HG02970 (cell line): ENCODE results near the gene HMX1.

ENCODE experiments used
- ATAC-seq: cut with Tn5 transposase; IDR thresholded peaks from one replicate; pipeline ENCODE4 v1.9.1; 2021; ENCODE audit warnings: mild to moderate bottlenecking, moderate library complexity, moderate number of reproducible peaks; ENCODE audit not compliant: unreplicated experiment, low FRiP score

Gene HMX1

DNA sequence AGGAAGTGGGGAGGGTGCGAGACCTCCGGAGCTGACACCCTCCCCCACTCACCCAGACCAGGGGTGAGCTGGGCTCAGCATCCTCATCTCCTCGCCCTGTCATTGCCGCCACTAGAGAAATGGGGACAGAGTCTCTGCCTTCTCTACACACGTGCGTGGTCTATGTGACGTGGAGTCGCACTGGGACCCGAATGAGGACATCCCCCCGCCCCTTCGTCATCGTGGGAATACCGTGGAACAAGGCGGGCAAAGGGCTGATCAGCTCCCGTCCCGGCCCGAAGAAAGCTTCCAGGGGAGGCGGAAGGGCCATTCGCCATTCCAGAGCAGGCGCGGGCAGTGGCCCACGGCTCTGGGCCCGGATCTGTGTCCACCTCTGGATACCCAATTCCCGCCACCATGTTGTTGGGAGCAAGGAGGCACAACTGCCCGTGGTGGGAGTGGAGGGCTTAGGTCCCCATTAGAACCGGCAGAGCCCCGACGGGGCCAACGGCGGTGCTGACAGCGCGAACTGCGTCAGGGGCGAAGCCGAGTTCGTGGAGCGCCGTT lies 12.0 kb downstream of the HMX1 start:
- ATAC-seq = no peak

DNA sequence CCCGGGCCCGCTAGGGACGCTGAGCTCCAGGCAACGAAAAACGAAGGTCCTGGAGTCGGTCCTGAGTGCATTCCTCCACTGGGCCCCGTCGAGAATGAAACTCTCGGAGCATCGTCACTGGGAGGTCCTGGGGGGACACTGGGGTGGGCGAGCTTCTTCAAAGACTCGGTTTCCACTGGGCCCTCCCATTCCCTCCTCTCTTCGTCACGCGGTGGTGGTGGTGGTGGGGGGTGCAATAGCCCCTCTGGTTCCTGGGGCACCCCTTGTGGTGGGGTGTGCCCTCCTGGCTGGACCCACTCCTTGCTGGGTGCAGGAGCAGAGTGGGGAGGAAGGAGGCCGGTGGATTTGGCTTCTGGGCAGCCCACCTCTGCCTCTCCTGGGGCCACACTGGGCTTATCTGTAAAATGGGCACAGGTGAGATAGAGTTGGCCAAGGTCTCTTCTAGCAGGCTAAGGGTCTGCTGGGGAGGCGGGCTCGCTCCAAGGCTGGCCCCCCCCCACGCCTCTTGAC lies 12.9 kb downstream of the HMX1 start:
- no peak for ATAC-seq

DNA sequence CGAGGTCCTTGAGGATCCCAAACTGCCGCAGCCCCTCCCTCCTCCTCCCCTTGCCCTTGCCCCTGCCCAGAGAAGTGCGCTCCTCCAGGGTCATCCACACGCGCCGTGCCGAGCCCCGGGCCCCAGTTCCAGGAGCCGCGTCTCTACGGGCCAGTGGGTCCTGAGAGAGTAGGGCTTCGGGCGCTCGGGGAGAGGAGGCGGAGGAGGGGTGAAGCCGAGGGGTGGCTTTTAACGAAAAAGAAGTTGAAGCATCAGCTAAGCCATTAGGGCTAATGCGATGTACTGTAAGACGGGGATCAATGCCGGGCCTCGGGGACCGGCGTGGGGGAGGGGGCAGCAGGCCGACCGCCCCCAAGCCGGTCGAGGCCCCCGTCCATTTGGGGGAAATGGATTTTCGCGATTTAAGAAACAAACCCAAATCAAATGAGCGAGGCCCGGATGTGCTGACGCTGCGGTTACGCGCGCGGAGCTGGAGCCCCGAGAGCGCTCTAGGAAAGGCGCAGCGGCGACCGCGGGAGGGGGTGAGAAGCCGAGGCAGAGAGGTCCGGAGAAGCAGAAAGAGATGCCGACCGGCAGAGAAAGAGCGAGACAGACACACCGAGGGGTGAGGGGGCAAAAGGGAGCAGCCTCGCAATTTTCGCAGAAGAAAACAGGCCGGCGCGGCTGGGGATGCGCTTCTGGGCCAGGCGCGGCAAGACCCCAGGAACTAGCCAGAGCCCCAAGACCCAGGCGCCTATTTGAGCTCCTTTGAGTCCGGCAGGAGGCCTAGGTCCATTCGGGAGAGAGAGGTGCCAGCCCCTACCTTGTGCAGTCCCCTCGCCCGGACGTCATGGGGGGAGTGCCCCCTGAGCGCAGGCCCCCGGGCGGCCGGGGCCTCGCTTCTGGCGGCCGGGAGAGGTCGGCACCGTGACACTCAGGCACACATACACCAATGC lies 13.6 kb downstream of the HMX1 start:
- no peak for ATAC-seq

DNA sequence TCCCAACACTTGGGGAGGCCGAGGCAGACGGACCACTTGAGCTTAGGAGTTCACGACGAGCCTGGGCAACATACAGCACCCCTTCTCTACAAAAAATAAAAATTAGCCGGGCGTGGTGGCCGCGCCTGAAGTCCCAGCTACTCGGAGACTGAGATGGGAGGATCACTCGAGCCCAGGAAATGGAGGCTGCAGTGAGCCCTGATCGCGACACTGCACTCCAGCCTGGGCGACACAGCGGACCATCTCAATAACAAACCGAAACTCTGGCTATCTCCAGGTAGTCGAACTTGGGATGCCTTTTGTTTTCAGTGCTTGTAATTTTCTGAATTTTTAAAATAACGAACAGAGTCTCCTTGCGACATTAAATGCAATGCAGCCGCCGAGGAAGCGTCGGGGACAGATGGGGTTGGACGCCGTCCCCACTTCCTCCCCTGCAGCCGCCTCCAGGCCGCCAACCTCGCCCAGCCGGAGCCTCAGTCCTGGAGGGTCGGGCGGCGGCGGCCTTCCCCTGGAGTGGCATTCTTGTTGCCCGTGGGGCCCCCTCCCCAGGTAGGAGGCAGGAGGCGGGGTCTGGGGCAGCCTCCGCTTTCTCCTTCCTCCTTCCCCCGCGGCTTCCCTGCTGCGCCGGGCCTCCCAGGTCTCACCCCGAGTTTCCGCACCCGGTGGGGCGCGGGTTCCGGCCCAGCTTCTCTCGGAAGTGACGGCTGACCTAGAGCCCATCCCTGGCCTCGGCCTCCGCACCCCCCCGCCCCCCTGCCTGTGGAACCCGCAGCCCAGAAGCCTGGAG lies 14.6 kb downstream of the HMX1 start:
- ATAC-seq = no peak

DNA sequence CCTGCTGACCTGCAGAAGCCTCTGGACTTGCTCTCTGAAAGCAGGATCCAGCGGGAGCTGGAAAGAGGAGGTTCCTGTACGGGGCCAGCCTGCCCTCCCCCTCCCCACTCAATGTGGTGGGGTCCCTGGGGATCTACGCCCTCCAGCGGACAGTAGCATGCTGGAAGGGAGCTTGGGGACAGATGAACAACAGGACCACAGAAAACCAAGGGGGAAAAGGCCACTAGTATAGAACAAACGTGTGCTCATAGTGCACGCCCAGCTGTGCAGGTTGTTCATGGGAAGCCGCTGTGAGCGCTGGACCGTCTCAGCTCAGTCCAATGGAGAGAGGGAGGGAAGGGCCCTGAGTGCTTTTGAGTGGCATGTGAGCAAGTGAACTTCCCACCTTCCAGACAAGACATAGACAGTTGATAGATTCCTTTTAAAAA lies 15.8 kb downstream of the HMX1 start:
- no peak for ATAC-seq

DNA sequence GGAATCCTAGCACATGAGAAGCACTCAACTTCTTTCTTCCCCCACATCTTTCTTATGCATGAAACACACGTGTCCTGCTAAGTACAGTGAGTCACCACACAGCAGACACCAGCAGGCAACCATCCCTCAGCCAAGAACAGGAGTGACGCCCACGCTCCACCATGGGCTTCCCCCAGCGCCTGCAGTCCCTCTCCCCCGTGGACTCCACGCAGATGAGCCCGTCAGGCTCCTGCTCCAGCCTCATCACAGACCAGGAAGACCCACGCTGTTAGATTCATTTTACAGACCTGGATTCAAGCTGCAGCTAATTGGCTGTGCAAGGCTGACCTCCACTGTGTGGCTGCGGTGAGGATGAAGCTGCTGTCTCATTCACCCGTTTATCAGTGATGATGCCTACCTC lies 16.7 kb downstream of the HMX1 start:
- ATAC-seq = no peak

DNA sequence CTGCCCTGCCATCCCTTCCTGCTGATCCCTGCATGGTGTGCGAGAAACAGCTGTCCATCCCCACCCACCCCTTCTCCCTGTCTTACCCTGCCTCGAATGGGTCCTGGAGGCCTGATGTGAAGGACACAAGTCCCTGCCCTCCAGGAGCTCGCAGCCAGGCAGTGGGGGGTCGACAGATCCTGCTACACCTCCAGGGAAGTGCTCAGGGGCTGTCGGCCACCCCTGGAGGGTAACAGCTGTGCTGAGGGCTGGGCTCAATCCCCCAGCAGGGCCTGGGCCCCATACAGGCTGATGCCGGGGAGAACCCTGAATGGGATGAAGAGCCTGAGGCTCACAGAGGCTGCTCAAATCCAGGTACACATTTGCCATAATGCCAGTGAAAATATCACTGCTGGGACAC lies 17.6 kb downstream of the HMX1 start:
- no peak for ATAC-seq

DNA sequence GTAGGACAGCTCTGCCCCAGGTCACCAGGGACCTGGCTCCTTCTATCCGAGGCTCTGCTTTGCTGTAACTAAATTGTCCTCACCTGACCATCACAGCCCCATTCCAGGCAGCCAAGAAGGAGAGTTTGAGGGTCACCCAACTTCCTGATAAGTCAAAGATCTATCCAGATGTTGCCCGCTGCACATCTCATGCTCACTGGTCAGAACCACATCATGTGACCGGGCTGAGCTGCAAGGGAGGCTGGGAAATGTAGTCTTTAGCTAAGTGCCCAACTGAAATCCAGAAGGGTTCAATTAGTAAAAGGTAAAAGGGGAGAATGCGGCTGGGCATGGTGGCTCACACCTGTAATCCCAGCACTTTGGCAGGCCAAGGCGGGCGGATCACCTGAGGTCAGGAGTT lies 18.4 kb downstream of the HMX1 start:
- no peak for ATAC-seq

DNA sequence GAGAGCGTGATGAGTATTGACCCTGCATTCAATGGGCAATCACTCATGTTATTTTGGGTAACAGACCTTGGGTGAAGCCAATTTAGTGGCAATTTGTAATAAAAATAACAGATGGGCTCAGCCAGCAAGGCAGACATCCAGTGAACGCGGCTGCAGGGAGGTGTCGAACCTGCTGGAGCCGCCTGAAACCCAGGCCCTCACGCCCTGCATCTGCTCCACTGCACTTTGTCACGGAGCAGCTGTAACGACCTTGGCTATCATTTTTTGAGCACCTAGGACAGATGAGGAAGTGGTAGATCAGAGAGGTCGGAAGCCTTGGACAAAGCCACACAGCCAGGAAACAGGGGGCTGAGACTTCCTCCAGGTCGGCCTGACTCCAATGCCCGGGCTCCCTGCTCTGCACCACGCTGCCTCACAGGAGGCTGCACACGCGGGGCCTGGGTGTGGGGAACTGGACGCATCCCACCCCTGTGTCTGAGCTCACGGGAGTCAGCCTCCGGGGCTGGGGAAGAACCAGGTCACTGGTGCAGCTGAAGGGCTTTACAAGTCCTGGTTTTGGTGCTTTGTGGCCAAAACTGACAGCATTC lies 19.4 kb downstream of the HMX1 start:
- ATAC-seq = no peak

DNA sequence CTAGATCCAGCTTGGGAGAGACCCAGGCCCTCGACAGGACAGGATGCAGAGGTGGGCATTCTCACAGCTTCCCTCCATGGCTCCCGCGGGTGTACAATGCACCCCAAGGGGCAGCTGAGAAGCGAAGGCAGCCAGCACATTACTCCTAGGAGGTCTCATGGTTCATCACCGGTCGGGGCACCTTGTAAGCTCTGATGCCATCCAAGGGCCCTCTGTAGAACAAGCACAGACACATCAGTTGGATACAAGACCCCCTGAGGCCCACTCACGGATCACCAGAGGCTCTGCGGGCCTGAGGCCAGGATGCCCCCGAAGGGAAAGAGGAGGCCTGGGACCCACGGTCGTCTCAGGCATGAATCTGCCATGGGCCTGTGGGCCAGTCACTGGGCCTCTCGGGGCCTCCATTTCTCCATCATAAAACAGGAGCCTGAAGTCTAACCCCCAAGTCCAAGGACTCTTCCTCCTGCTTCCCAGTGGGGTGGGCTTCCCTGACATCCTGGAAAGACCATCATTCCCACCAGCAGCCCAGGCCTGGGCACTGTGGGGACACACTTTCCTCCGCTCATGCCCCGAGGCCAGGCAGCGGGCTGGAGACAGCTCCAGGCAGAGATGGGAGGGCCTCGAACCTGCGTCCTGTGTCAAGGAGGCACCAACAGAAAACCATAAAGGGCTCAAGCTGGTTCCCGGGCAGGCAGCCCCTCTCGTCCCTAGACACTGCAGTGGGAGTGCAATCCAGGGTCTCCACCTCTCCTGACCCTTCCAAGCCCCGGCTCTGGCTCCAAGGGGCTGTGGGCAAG lies 20.1 kb downstream of the HMX1 start:
- ATAC-seq = no peak

DNA sequence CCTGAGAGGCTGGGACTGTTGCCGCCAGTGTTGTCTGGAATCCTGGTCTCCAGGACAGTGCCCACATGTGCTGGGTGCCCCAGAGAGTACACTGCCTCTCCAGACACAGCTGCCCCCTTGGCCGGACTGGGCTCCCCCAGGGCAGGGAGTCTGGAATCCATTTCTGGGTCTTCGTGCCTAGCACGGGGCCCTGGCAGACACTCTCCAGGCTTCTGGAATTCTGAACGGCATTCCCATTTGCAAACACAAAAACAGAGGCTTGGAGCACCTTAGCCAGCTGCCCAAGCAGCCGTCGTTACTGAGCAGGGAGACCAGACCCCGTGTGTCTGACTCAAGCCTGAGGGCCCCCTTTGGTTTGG lies 20.8 kb downstream of the HMX1 start:
- ATAC-seq = no peak

DNA sequence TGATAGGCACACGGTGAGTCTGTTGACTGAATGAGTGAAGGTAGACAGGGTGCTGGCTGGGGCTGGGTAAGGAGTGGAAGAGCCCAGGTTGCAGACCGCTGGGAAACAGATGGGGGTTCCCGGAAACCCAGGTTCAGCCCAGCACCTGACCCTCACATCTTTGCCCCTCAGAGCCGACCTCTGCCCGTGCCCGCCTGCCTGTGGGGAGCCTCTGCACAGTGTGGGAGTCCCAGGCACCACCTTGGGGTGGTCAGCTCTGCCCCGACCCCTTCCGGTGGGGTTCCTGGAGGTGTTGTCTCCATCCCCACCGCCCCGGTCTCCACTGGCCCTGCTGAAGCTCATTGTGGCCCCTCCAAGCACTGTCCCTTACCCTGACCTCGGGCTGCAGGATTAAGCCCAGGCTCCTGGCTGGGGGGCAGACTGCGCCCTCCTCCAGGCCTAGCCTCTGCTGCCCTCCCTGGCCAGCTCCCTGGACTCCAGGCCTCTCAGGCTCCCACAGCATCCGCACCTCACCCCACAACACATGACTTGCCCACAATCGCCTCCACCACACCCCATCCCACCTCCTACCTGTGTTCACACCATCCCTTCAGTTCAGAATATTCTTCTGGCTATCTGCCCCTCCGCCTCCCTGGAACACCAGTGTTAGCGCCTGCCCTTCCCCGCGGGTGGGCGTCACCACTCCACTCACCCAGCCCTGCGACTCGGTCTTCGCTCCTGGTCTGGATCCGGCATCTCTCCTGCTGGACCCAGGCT lies 21.4 kb downstream of the HMX1 start:
- ATAC-seq = no peak

DNA sequence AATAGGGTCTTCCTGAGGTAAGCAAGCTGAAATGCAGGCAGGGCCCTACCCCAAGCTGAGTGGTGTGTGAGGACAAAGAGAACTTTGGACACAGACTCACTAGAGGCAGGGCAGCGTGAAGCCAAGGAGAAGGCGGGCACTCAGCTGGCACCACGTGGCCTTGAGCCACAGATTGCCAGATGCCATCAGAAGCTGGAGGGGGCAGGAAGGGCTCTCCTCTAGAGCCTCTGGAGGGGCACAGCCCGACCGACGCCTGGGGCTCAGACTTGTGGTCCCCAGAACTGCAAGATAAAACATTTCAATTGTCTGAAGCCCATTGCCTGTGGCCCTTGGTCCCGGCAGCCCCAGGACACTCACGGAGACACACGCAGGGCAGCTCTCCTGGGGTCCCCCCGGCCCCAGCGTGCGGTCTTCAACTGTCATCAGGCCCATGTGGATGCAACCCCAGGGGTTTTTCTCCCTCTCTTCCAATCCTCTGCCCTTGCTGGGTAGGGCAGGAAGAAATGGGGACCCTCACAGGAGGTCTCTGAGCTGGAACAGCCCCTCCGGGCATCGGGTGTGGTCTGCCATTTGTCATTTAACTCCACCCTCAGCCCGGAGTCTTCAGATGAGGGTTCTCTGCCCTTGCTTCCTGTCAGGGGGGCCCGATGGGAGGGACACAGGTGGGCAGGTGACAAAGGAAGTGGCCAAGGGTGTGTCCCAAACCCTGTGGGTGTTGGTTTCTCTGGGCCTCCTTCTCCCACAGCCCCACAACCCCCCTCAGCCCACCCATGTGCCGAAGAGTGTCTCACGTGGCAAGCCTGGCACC lies 22.2 kb downstream of the HMX1 start:
- no peak for ATAC-seq

DNA sequence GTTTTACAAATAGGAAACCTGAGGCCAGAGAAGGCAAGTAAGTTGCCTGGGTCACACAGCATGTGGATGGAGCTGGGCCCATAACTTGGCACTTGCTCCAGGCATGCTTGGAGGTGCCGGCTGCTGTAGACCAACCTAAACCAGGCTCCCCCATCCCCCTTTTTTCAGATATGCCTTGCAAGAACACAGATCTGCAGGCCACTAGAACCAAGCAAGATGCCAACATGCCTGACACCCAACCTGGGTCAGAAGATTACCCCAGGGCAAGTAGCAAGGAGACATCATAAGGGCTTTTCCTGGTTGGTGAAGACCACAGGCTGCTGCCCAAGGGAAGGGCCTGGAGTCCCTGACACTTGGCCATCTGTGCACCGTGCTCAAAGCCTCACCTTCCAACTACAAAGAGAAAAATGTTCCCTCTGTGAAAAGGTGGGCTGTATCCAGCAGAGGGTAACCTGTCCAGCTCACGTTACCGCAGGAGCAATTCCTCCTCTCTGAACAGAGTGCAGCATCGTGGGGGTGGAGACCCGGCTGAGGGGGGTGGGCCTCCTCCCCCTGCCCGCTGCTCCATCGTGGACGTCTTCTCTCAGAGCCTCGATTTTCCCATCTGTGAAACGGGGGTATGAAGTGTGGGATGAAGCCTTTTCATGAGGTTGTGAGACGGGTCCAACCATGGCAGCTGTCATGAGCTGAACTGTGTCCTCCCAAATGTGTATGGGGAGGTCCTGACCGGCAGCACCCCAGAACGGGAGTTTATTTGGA lies 23.0 kb downstream of the HMX1 start:
- ATAC-seq = no peak

DNA sequence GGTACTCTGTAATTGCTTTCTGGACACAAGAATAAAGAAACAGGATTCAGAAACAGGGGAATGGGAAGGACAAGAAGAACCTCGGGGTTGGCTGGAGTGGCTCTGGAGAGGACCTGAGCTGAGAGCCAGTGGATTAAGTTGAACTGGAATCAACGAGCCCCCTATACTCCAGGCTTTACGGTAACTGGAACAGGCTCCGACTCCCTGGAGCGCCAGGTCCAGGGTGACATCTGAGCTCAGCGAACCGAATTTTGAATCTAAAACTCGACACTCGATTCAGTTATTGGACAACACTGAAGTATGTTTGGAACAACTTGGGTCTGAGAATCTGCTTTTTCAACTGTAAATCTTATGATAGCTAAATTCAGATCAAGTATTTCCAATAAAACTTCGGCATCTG lies 23.9 kb downstream of the HMX1 start:
- no peak for ATAC-seq

DNA sequence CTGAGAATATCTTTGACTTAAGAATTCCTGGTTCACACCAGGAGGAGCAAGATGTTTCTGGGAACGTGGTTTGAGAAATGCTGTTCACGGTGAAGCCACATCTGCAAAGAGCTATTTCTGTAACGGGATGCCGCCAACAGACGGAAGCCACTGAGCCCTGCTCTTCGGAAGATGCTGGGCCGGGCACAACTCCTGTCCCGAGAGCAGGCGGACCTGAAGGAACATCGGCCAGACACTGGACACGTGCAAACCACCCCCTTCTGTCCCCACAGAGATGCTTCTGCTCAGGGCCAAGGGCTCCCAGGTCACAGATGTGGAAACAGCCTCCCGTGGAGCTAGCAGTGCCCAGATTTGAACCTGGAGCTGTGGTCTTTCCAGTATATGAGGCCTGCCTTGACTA lies 24.3 kb downstream of the HMX1 start:
- ATAC-seq = no peak

DNA sequence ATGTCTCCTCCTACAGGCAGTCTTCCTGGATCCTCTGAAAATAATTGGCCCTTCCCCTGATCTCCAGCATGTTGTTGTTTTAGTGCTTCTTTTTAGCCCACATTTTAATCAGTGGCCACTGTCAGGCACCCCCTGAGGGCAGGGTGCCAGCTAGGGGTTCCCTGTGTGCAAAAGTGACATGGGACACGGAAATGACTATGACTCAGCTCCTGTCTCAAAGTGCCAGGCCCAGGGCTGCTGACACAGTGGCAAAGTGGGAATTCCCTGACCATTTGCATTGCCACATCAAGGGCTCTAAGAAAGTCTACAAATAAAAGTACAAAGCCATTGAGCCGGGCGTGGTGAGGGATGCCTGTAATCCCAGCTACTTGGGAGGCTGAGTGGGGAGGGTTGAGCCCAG lies 24.8 kb downstream of the HMX1 start:
- no peak for ATAC-seq
